Activated B cell treated with CpG ODN at 0.5 μM for 24 hours (primary cell): ENCODE measurements around the gene TCEAL6. TPM values are rescaled to one million over a fixed set of nuclear protein-coding genes. Genes with fewer than 3 reads are reported as not detected.
"Not testable (repeated sequence)": the region's sequence is repeated elsewhere in the genome, so short reads cannot be mapped to it uniquely, and the experiment has no call there.

ENCODE experiments used
- ATAC-seq: fragments of 200-7000 bp; cut with Tn5 transposase; one replicate; pipeline ENCODE4 v1.10.0; 2021; ENCODE audit warnings: low read depth, mild to moderate bottlenecking, moderate library complexity
- CTCF ChIA-PET: fragments of 350-600 bp; sonication (Branson Sonifier 250); formaldehyde crosslinking; loops from one replicate; lab custom pipeline; 2021; ENCODE audit warnings: antibody characterized with exemption; lab: Charles Lee
- POLR2A ChIA-PET: fragments of 350-600 bp; sonication (Branson Sonifier 250); formaldehyde crosslinking; loops from one replicate; lab custom pipeline; 2021; ENCODE audit warnings: antibody characterized with exemption; lab: Charles Lee
- DNase-seq: peaks from one replicate; pipeline ENCODE4 v3.0.0; 2022
- H3K27ac Mint-ChIP-seq: one replicate; pipeline ENCODE4 v1.8.0; 2020; ENCODE audit warnings: mixed read lengths
- H3K27me3 Mint-ChIP-seq: one replicate; pipeline ENCODE4 v1.8.0; 2021; ENCODE audit warnings: mixed read lengths
- H3K36me3 Mint-ChIP-seq: one replicate; pipeline ENCODE4 v1.8.0; 2021; ENCODE audit warnings: low read depth, mixed read lengths
- H3K4me1 Mint-ChIP-seq: one replicate; pipeline ENCODE4 v1.8.0; 2021; ENCODE audit warnings: mixed read lengths
- H3K4me3 Mint-ChIP-seq: one replicate; pipeline ENCODE4 v1.8.0; 2020; ENCODE audit warnings: mild to moderate bottlenecking, mixed read lengths
- H3K9me3 Mint-ChIP-seq: one replicate; pipeline ENCODE4 v1.8.0; 2020; ENCODE audit warnings: mixed read lengths
- intact Hi-C: fragments of 100-400 bp; cut with micrococcal nuclease; formaldehyde crosslinking; loops from one replicate; pipeline ENCODE4 v1.15.1; 2024
- total RNA-seq: library from RNA; stranded (reverse); gene quantifications from 2 replicates; pipeline ENCODE4 v1.2.3, GENCODE V29; 2022
- TF ChIP-seq, protein P1 (sequence below): fragments of 200-600 bp; IDR thresholded peaks from one replicate; pipeline ENCODE4 v1.8.0; 2022; ENCODE audit warnings: antibody characterized with exemption, mild to moderate bottlenecking

TCEAL6 gene
- total RNA-seq, result not detected in 2 replicates

DNA sequence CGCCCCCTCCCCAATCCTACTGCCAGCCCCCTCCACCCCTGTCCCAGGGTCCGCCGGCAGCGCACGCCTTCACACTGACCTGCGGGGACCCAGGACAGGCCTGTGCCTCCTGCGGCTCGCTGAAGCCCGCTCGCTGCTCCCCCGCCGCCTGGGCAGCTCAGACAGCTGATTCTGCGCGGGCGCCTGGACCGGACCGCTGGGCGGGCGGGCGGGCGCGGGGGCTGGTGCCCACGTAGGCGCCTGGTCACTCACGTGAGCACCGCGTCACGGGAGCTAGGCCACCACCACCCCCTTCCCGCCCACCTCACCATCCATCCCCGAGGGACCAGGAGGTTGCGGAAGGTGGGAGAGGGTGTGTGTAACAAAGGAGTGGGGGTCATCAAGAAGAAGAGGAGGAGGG lies at the start of gene TCEAL6:
TCEAL6 (minus strand) TSS at position 208 of the 400 bp plus-strand sequence.
- CTCF ChIA-PET, POLR2A ChIA-PET, H3K27ac Mint-ChIP-seq, H3K4me1 Mint-ChIP-seq, H3K9me3 Mint-ChIP-seq, DNase-seq, ATAC-seq, H3K36me3 Mint-ChIP-seq, H3K4me3 Mint-ChIP-seq, H3K27me3 Mint-ChIP-seq, intact Hi-C loops: not testable (repeated sequence)

DNA sequence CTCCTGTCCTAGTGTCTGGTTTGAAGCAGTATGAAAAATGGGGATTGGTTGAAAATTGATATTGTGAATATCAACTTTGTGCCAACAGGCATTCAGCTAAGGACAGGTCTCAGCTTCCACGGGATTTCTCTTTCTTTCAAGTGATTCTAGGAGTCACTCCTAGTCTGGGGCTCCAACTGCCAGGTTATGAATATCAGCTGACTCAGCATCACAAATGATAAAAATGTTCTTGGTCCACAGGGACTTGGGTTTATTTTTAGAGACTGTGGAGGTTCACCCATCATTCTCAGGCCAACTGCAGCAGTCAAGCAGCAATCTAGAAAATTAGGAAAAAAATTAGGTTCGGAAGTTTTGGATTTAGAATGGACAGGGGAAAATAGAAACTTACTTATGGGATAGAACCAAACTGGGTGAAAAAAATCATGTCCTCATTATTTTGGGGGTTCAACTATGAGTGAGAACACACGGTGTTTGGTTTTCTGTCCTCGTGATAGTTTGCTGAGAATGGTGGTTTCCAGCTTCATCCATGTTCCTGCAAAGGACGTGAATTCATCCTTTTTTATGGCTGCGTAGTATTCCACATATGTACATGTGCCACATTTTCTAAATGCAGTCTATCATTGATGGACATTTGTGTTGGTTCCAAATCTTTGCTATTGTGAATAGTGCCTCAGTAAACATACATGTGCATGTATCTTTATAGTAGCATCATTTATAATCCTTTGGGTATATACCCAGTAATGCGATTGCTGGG lies 43.9 kb upstream of the TCEAL6 start:
- H3K4me3 Mint-ChIP-seq, result no peak overlapping the region
- intact Hi-C loops, result no loop called here
- ChIA-PET CTCF (no interaction called here), POLR2A (no interaction called here)
- no peaks in the 10 kb centered on the region for H3K27me3 Mint-ChIP-seq
- ATAC-seq, result no peak
- H3K9me3 Mint-ChIP-seq, result peaks cover 8% of the 10 kb centered on the region
- TF ChIP-seq, protein P1, sequence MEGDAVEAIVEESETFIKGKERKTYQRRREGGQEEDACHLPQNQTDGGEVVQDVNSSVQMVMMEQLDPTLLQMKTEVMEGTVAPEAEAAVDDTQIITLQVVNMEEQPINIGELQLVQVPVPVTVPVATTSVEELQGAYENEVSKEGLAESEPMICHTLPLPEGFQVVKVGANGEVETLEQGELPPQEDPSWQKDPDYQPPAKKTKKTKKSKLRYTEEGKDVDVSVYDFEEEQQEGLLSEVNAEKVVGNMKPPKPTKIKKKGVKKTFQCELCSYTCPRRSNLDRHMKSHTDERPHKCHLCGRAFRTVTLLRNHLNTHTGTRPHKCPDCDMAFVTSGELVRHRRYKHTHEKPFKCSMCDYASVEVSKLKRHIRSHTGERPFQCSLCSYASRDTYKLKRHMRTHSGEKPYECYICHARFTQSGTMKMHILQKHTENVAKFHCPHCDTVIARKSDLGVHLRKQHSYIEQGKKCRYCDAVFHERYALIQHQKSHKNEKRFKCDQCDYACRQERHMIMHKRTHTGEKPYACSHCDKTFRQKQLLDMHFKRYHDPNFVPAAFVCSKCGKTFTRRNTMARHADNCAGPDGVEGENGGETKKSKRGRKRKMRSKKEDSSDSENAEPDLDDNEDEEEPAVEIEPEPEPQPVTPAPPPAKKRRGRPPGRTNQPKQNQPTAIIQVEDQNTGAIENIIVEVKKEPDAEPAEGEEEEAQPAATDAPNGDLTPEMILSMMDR, result no peak
- H3K4me1 Mint-ChIP-seq, result no peaks in the 10 kb centered on the region
- no peaks in the 10 kb centered on the region for H3K36me3 Mint-ChIP-seq
- no peak for DNase-seq
- H3K27ac Mint-ChIP-seq, result no peak overlapping the region

DNA sequence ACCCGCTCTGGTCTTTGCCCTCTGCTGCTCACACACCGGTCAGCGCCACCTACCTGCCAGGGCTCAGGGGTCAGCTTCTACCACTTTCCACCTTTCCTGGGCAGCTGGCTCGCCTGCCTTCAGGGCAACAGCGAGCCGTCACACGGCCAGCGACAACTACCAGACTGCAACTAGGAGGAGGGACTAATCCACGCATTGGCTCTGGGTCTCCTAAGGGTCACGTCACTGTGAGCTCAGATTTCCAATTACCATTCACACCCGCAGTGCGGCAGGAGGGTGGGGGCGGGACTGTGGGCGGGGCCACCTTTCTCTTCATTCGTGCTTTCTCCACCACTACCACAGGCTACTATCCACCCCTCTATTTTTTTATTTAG lies 13.5 kb upstream of the TCEAL6 start, which contains the start of gene BEX5:
BEX5 (minus strand) TSS at position 172 of the 374 bp plus-strand sequence. CDS start 1,712 bp downstream, outside the sequence.
- ChIA-PET CTCF (no interaction called here), POLR2A (interaction anchor here (1.5 kb wide), 1 partner anchor 224 kb away, joined by 8 read pairs; the partner anchor contains the start of gene ZMAT1)
- Mint-ChIP-seq H3K4me3 (peak within 1 kb of the TSS; percentile 89), H3K27ac (peak within 1 kb of the TSS; percentile 75), H3K9me3 (no peaks in the 10 kb centered on the region), H3K4me1 (peaks cover 16% of the 10 kb centered on the region), H3K27me3 (peaks cover 4% of the 10 kb centered on the region), H3K36me3 (no peaks in the 10 kb centered on the region)
- DNase-seq, result peak; percentile 15
- peak; percentile 96 for ATAC-seq
- TF ChIP-seq, protein P1, result no peak
- intact Hi-C loops, result loop anchor here (5.0 kb wide), 1 partner anchor 502 kb away; no protein-coding TSS in a partner anchor

DNA sequence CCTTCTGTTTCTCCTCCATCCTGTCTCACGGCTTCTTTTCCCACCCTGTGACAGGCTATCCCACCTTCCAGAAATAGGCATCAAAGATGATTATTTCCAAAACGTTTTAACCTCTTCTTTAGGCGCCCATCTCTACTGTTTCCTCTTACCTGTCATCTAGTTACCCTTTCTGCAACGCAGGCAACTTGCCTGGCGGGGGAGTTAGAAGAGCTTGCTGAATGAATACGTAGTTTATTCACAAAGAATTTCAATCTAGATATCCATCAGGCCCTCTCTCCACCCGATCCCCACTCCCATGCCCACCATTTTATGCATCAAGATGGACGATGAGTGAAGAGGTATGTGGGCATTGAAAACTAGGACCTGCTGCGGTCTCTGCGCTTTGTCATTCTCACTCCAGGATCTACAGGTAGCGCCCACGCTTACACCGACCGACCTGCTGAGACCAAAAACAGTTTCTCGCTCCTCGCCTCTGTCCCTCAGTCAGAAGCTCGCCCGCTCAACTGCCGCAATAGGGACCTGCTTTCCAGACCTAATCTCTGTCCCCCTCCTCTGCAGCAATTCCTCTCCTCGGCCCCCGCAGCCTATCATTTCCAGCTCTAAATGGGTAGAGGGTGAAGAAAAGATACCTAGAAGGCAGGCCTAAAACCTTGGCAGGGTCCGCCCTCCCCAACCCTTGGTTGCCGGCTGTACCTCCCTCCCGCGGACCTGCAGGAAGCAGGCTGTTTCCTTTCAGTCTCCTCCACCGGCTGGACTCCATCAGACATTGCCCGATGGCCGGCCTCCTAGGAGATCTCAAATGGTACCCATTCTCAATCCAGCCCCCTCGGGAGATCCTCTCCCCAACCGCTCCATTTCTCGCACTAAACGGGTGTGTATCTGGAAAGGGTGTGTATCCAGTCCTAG lies 12.9 kb upstream of the TCEAL6 start:
- POLR2A ChIA-PET, result interaction anchor here (1.5 kb wide), 1 partner anchor 224 kb away, joined by 8 read pairs; the partner anchor contains the start of gene ZMAT1

DNA sequence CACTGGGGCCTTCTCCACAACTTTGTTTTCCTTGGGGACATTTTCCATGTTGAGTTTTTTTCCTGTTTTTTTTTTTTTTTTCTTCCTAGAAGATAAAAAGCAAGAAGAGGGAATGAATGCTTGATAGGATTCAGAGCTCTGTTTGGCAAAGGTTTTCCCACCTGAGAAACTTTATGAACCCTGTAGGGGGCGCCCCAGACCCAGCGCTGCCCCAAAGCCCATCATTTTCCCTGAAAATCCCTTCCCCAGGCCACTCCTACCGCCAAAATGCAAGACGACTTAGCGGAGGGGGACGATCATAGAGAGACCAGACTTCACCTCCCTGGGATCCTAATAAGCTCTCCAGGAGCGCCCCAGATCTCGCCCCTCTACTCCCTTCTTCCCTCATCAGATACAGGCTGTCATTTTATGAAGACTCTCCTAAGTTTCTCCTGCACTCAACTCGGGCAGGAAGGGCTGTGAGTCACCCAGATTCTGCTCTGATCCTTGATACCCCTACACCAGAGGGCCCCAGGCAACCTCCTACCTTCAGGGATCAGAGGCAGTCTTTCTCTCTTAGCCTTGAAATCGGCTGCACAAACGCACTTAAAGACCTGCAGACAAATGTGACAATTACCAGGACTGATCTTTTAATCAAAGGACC lies 12.1 kb upstream of the TCEAL6 start:
- H3K36me3 Mint-ChIP-seq, result no peaks in the 10 kb centered on the region
- ChIA-PET CTCF (no interaction called here), POLR2A (no interaction called here)
- no peaks in the 10 kb centered on the region for H3K9me3 Mint-ChIP-seq
- intact Hi-C loops, result no loop called here
- no peak for ATAC-seq
- DNase-seq, result no peak
- H3K27ac Mint-ChIP-seq, result no peak overlapping the region
- H3K4me3 Mint-ChIP-seq, result peak overlapping the region; percentile 89
- TF ChIP-seq, protein P1, result no peak
- peaks cover 4% of the 10 kb centered on the region for H3K27me3 Mint-ChIP-seq
- H3K4me1 Mint-ChIP-seq, result peaks cover 16% of the 10 kb centered on the region

More for the DNA sequence above, 12.9 kb upstream of the TCEAL6 start:
- DNase-seq, result no peak
- Mint-ChIP-seq H3K27ac (peak overlapping the region; percentile 75), H3K27me3 (peaks cover 4% of the 10 kb centered on the region), H3K4me1 (peaks cover 16% of the 10 kb centered on the region), H3K4me3 (peak overlapping the region; percentile 89), H3K9me3 (no peaks in the 10 kb centered on the region), H3K36me3 (no peaks in the 10 kb centered on the region)
- intact Hi-C loops, result loop anchor here (5.0 kb wide), 1 partner anchor 502 kb away; no protein-coding TSS in a partner anchor
- CTCF ChIA-PET, result no interaction called here
- peak; percentile 47 for ATAC-seq
- TF ChIP-seq, protein P1, result no peak

DNA sequence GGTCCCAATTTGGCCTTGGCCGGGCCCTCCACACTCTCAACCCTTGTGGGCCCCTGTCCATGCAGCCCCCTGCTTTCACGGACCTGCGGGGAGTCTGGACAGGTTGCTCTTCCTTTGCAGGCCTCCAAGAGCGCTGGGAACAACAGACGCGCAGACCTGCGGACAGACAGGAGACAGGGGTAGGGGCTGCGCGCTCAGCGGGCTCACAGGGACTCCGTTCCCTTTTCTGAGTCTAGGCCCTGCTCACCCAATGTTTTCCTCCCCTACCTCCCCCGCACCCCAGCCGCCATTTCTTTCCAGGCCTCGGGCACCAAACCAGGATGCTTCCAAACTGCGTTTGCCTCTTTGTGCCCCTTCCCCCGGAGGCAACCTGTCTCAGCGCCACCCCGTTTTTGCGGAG lies 650 bp downstream of the TCEAL6 start:
- H3K27me3 Mint-ChIP-seq, POLR2A ChIA-PET, intact Hi-C loops, H3K27ac Mint-ChIP-seq, H3K36me3 Mint-ChIP-seq, CTCF ChIA-PET, H3K4me1 Mint-ChIP-seq, H3K4me3 Mint-ChIP-seq, DNase-seq, H3K9me3 Mint-ChIP-seq, ATAC-seq: not testable (repeated sequence)

DNA sequence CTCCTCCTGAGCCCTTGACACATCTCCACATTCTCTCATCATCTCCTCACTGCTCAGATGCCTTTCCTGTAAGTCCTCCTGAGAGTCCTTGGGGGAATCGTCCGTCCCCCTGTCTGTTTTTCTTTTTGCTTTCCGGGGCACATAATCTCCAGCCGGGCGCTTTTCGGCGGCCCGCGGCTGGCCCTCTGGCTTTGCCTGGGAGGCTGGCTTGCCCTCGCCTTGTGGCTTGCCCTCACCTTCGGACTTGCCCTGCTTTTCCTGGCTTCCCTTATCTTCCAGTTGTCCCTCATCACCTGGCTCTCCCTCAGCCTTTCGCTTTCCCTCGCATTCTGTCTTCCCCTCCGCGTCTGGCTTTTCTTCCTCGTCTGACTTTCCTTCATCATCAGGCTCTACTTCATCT lies 1.4 kb downstream of the TCEAL6 start:
- POLR2A ChIA-PET, DNase-seq, H3K27ac Mint-ChIP-seq, H3K27me3 Mint-ChIP-seq, intact Hi-C loops, CTCF ChIA-PET, H3K4me3 Mint-ChIP-seq, H3K36me3 Mint-ChIP-seq, H3K9me3 Mint-ChIP-seq, H3K4me1 Mint-ChIP-seq, ATAC-seq: not testable (repeated sequence)
